Breast epithelium (tissue), 4 donors: ENCODE measurements around the gene KCTD6. TPM values are rescaled to one million over a fixed set of nuclear protein-coding genes. Genes with fewer than 3 reads are reported as not detected.

Source experiments
- DNase-seq, 2 donors: peaks; one replicate each; pipeline ENCODE4 v3.0.0-alpha.2; 2019; ENCODE audit warnings: low spot score in 2 of 2
- H3K27ac ChIP-seq, 2 donors: fragments of 200-600 bp; sonication (generic) in 1 of 2; one replicate each; pipeline ENCODE4 v1.5.1; 2016 to 2019; ENCODE audit warnings: mild to moderate bottlenecking in 1 of 2
- H3K27me3 ChIP-seq, 2 donors: fragments of 200-600 bp; sonication (generic) in 1 of 2; one replicate each; pipeline versions ENCODE4 v1.5.1 to v1.6.0; 2017 to 2019; ENCODE audit warnings: control low read depth in 1 of 2, mild to moderate bottlenecking in 1 of 2
- H3K36me3 ChIP-seq: fragments of 200-600 bp; one replicate; pipeline ENCODE4 v1.5.1; 2019
- H3K4me1 ChIP-seq, 2 donors: fragments of 200-600 bp; sonication (generic); one replicate each; pipeline ENCODE4 v1.5.1; 2016 to 2019; ENCODE audit warnings: control low read depth in 1 of 2
- H3K4me3 ChIP-seq, 3 donors: fragments of 200-600 bp; sonication (generic); 1 replicate in 2 of 3; 2 replicates in 1 of 3; pipeline ENCODE4 v1.5.1; 2016 to 2019; ENCODE audit warnings: mild to moderate bottlenecking in 3 of 3, moderate library complexity in 2 of 3
- H3K9me3 ChIP-seq, 2 donors: fragments of 200-600 bp; sonication (generic) in 1 of 2; one replicate each; pipeline ENCODE4 v1.5.1; 2016 to 2019; ENCODE audit warnings: control low read depth in 1 of 2
- CTCF ChIP-seq, 3 donors: fragments of 450-650 bp; IDR thresholded peaks; one replicate each; pipeline ENCODE4 v1.5.1; 2016 to 2017; ENCODE audit warnings: antibody characterized with exemption in 3 of 3, mild to moderate bottlenecking in 3 of 3, moderate library complexity in 3 of 3
- POLR2A ChIP-seq: fragments of 450-650 bp; IDR thresholded peaks from one replicate; pipeline ENCODE4 v1.6.1; 2016; ENCODE audit warnings: antibody characterized with exemption, mild to moderate bottlenecking, moderate library complexity
- POLR2AphosphoS5 ChIP-seq, 3 donors: sonication (generic); formaldehyde crosslinking; IDR thresholded peaks; one replicate each; pipeline ENCODE4 v1.6.1; 2017; ENCODE audit warnings: antibody characterized with exemption in 3 of 3
- intact Hi-C: fragments of 100-400 bp; cut with DNase I; formaldehyde crosslinking; loops from one replicate; pipeline ENCODE4 v1.15.1; 2023; ENCODE audit warnings: low total_unique reads
- total RNA-seq, 3 donors: library from RNA; depleted of rRNA; stranded (reverse); fragments of >200 nt; gene quantifications; one replicate each; pipeline ENCODE4 v1.1.0, GENCODE V29; 2016

The KCTD6 gene
- total RNA-seq, 3 donors from 2014 or later: 15.4 to 30.7 (median 16.3) TPM

- no peaks in the 10 kb centered on the region for H3K9me3 ChIP-seq
- TF ChIP-seq CTCF (IDR thresholded peaks at IDR 0.05): no peak
- TF ChIP-seq POLR2A: no peak
- no peak for TF ChIP-seq POLR2AphosphoS5 (IDR thresholded peaks at IDR 0.05)
- no peaks in the 10 kb centered on the region for H3K4me1 ChIP-seq
- H3K4me3 ChIP-seq: no peak overlapping the region
- DNase-seq: no peak
- H3K27ac ChIP-seq: no peak overlapping the region
- H3K36me3 ChIP-seq: no peaks in the 10 kb centered on the region
- intact Hi-C loops: no loop called here
- no peaks in the 10 kb centered on the region for H3K27me3 ChIP-seq
These were observed 27.9 kb downstream of the KCTD6 start for GRCh38 chr3:58519668-58520402.

- Histone ChIP-seq H3K27ac (peak overlapping the region; percentile 88 to 89), H3K36me3 (no peaks in the 10 kb centered on the region), H3K27me3 (no peaks in the 10 kb centered on the region), H3K4me1 (no peaks in the 10 kb centered on the region), H3K9me3 (no peaks in the 10 kb centered on the region), H3K4me3 (no peak overlapping the region)
- no peak for DNase-seq
- TF ChIP-seq POLR2AphosphoS5 (IDR thresholded peaks at IDR 0.05): no peak
- no peak for TF ChIP-seq CTCF (IDR thresholded peaks at IDR 0.05)
- no peak for TF ChIP-seq POLR2A
- intact Hi-C loops: no loop called here
These were observed 28.8 kb downstream of the KCTD6 start for GRCh38 chr3:58520403-58521335.

- no peak for TF ChIP-seq POLR2A
- TF ChIP-seq CTCF (IDR thresholded peaks at IDR 0.05): no peak
- no peak for TF ChIP-seq POLR2AphosphoS5 (IDR thresholded peaks at IDR 0.05)
- Histone ChIP-seq H3K4me1 (no peaks in the 10 kb centered on the region), H3K9me3 (no peaks in the 10 kb centered on the region), H3K36me3 (no peaks in the 10 kb centered on the region), H3K4me3 (no peak overlapping the region), H3K27ac (peak overlapping the region; percentile 88 to 89), H3K27me3 (no peaks in the 10 kb centered on the region)
- intact Hi-C loops: no loop called here
- DNase-seq: no peak
These were observed 29.4 kb downstream of the KCTD6 start for GRCh38 chr3:58521336-58521670.

GRCh38 chr3:58521917-58522631 is 30.2 kb downstream of the KCTD6 start:
- no peaks in the 10 kb centered on the region for H3K36me3 ChIP-seq
- intact Hi-C loops: no loop called here

More at GRCh38 chr3:58521917-58522631, 30.2 kb downstream of the KCTD6 start:
- peak; percentile 80 to 88 for DNase-seq
- Histone ChIP-seq H3K4me3 (peak overlapping the region in 1 of 3 donors; percentile 2), H3K27ac (peak overlapping the region; percentile 88 to 89), H3K9me3 (no peaks in the 10 kb centered on the region), H3K4me1 (no peaks in the 10 kb centered on the region), H3K27me3 (no peaks in the 10 kb centered on the region)
- TF ChIP-seq CTCF (IDR thresholded peaks at IDR 0.05): no peak
- peak in 1 of 3 donors; percentile 59 for TF ChIP-seq POLR2AphosphoS5 (IDR thresholded peaks at IDR 0.05)
